KOPT-K1 (cell line): ENCODE results near the gene FNIP2.
"Not testable (repeated sequence)": the region's sequence is repeated elsewhere in the genome, so short reads cannot be mapped to it uniquely, and the experiment has no call there.

Experiments used
- H3K27ac ChIP-seq: fragments of 200-600 bp; sonication (generic); 2 replicates; pipeline ENCODE4 v1.5.1; 2016; ENCODE audit warnings: antibody characterized with exemption, mild to moderate bottlenecking, low read depth, low read length; ENCODE audit not compliant: poor library complexity, severe bottlenecking
- H3K36me3 ChIP-seq: fragments of 200-600 bp; sonication (generic); 2 replicates; pipeline ENCODE4 v1.5.1; 2017; ENCODE audit warnings: antibody characterized with exemption, mild to moderate bottlenecking, low read length, moderate library complexity; ENCODE audit not compliant: insufficient read depth
- H3K9me3 ChIP-seq: fragments of 200-600 bp; sonication (generic); 2 replicates; pipeline ENCODE4 v1.5.1; 2017; ENCODE audit warnings: antibody characterized with exemption, low read length, mild to moderate bottlenecking; ENCODE audit not compliant: insufficient read depth, poor library complexity, severe bottlenecking

The FNIP2 gene

GRCh38 chr4:158895797-158896576 lies 127.2 kb downstream of the FNIP2 start:
- no peak overlapping the region for H3K27ac ChIP-seq
- no peaks in the 10 kb centered on the region for H3K9me3 ChIP-seq
- peaks cover 33% of the 10 kb centered on the region for H3K36me3 ChIP-seq

- H3K27ac ChIP-seq, H3K9me3 ChIP-seq: not testable (repeated sequence)
- H3K36me3 ChIP-seq: peaks cover 26% of the 10 kb centered on the region
Observed at GRCh38 chr4:158896577-158897238, 127.9 kb downstream of the FNIP2 start.

- not testable (repeated sequence) for H3K9me3 ChIP-seq, H3K27ac ChIP-seq
- peaks cover 30% of the 10 kb centered on the region for H3K36me3 ChIP-seq
Observed at GRCh38 chr4:158900408-158900807, 131.6 kb downstream of the FNIP2 start.

- Histone ChIP-seq H3K36me3 (peaks cover 19% of the 10 kb centered on the region), H3K27ac (peak overlapping the region; percentile 42)
- not testable (repeated sequence) for H3K9me3 ChIP-seq
Observed at GRCh38 chr4:158902280-158903078, 133.7 kb downstream of the FNIP2 start.

GRCh38 chr4:158903079-158903456 lies 134.2 kb downstream of the FNIP2 start:
- peaks cover 19% of the 10 kb centered on the region for H3K36me3 ChIP-seq
- no peaks in the 10 kb centered on the region for H3K9me3 ChIP-seq
- H3K27ac ChIP-seq: peak overlapping the region; percentile 42

GRCh38 chr4:158903472-158904043 lies 134.7 kb downstream of the FNIP2 start:
- no peaks in the 10 kb centered on the region for H3K9me3 ChIP-seq

GRCh38 chr4:158904815-158905214 lies 136.0 kb downstream of the FNIP2 start:
- peaks cover 19% of the 10 kb centered on the region for H3K36me3 ChIP-seq
- H3K9me3 ChIP-seq: no peaks in the 10 kb centered on the region
- no peak overlapping the region for H3K27ac ChIP-seq

More at GRCh38 chr4:158903472-158904043, 134.7 kb downstream of the FNIP2 start:
- no peak overlapping the region for H3K27ac ChIP-seq
- peaks cover 19% of the 10 kb centered on the region for H3K36me3 ChIP-seq

- Histone ChIP-seq H3K36me3 (peaks cover 19% of the 10 kb centered on the region), H3K27ac (no peak overlapping the region)
Observed at GRCh38 chr4:158906073-158906472, 137.2 kb downstream of the FNIP2 start.

GRCh38 chr4:158912390-158912789 lies 143.6 kb downstream of the FNIP2 start:
- Histone ChIP-seq H3K36me3 (no peaks in the 10 kb centered on the region; the same call in 1 of the 2 replicates), H3K27ac (no peak overlapping the region), H3K9me3 (no peaks in the 10 kb centered on the region)

More at GRCh38 chr4:158906073-158906472, 137.2 kb downstream of the FNIP2 start:
- H3K9me3 ChIP-seq: no peaks in the 10 kb centered on the region

- Histone ChIP-seq H3K9me3 (no peaks in the 10 kb centered on the region), H3K27ac (no peak overlapping the region), H3K36me3 (no peaks in the 10 kb centered on the region; the same call in 1 of the 2 replicates)
Observed at GRCh38 chr4:158912806-158913205, 144.0 kb downstream of the FNIP2 start.

GRCh38 chr4:158913766-158914165 lies 144.9 kb downstream of the FNIP2 start:
- H3K27ac ChIP-seq: no peak overlapping the region
- no peaks in the 10 kb centered on the region; the same call in 1 of the 2 replicates for H3K36me3 ChIP-seq
- no peaks in the 10 kb centered on the region for H3K9me3 ChIP-seq

- H3K27ac ChIP-seq: no peak overlapping the region
- no peaks in the 10 kb centered on the region for H3K9me3 ChIP-seq
Observed at GRCh38 chr4:158914218-158914617, 145.4 kb downstream of the FNIP2 start.

GRCh38 chr4:158915683-158916241 lies 146.9 kb downstream of the FNIP2 start:
- H3K36me3 ChIP-seq: no peaks in the 10 kb centered on the region

More at GRCh38 chr4:158914218-158914617, 145.4 kb downstream of the FNIP2 start:
- H3K36me3 ChIP-seq: no peaks in the 10 kb centered on the region; the same call in 1 of the 2 replicates

GRCh38 chr4:158920452-158920996 lies 151.7 kb downstream of the FNIP2 start:
- not testable (repeated sequence) for H3K36me3 ChIP-seq, H3K9me3 ChIP-seq, H3K27ac ChIP-seq

More at GRCh38 chr4:158915683-158916241, 146.9 kb downstream of the FNIP2 start:
- H3K27ac ChIP-seq: no peak overlapping the region
- H3K9me3 ChIP-seq: no peaks in the 10 kb centered on the region
